HG03432 (cell line): ENCODE measurements around the gene DBNL.
A peak's percentile ranks its signal among the peaks of the same experiment; 100 is the strongest.

Experiments
- ATAC-seq: cut with Tn5 transposase; IDR thresholded peaks from one replicate; pipeline ENCODE4 v1.9.1; 2021; ENCODE audit warnings: mild to moderate bottlenecking, moderate library complexity; ENCODE audit not compliant: unreplicated experiment

DBNL gene

DNA sequence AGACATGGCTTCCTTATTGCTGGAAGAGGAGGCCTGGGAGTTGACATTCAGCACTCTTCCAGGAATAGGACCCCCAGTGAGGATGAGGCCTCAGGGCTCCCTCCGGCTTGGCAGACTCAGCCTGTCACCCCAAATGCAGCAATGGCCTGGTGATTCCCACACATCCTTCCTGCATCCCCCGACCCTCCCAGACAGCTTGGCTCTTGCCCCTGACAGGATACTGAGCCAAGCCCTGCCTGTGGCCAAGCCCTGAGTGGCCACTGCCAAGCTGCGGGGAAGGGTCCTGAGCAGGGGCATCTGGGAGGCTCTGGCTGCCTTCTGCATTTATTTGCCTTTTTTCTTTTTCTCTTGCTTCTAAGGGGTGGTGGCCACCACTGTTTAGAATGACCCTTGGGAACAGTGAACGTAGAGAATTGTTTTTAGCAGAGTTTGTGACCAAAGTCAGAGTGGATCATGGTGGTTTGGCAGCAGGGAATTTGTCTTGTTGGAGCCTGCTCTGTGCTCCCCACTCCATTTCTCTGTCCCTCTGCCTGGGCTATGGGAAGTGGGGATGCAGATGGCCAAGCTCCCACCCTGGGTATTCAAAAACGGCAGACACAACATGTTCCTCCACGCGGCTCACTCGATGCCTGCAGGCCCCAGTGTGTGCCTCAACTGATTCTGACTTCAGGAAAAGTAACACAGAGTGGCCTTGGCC, 16.6 kb downstream of the DBNL start:
- ATAC-seq, result no peak

DNA sequence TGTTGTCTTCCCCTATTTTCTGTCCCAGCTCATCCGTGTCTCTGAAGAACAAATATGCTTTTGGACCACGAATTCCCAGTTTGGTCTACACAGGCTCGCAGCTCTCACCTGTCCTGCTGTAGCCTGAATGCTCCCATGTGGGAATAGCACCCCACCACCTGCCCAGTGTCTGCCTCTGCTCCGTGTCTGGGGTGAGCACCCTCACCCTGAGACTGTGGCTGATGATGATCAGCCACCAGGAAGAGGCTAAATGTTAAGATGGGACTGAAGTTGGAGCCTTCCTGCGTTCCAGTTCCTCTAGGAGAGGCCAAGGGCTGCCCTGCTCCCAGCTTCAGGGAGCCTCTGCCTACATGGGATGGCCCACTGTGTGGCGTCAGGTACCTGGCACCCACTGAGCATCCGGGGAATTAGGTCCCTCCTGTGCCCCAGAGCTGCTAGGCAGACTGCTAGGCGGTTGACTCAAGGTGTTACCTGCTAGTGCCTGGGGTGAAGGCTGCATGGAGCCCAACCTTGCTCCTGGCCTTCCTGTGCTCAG, 17.2 kb downstream of the DBNL start:
- ATAC-seq, result no peak

DNA sequence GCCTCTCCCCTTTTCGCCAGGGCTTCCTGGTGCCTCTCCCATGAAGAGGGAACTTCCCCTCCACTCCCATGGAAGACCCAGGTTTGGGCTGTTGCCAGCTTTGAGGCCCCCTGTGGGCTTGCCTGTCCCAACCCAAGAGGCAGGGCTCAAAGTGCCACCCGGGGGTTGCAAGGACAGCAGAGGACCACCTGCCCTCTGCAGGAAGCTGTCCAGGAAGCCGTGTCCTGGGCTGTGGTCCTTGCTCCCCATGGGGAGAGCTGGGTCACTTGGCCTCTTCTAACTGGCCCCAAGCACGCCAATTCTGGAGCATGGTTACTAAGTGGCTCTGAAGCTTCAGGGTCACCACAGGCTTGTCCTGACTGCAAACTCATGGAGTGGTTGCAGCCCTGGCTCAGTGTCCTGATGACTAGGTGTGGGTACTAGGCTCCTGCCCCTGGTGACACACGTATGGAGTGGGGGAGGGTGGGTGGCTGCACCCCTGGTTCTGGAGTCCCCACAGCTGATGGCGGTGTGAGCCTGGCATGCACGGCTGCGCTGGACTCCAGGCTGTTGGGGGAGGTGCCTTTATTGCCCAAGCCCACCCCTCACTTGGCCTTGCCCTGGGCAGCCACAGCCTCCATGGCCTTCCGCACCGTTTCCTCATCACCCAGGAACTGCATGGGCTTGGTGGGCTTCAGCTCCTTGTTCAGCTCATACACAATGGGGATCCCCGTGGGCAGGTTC, 17.8 kb downstream of the DBNL start:
- no peak for ATAC-seq

DNA sequence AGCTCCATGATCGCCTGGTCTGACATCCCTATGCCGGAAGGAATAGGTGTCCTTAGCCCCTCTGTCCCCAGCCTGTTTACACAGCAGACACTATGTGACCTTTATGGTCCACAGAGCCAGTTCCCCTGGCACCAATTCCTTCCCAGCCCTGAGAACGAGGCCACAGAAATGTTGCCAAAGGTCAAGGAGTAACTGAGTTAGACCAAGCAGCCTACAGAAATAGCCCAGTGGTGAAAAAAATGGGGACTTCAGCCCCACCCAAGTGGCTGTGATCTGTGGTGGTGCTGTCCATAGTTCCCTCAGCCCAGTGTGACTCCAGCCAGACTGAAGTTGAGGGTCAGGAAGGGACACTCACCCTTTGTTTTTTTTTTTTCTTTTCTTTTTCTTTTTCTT, 18.4 kb downstream of the DBNL start:
- no peak for ATAC-seq

DNA sequence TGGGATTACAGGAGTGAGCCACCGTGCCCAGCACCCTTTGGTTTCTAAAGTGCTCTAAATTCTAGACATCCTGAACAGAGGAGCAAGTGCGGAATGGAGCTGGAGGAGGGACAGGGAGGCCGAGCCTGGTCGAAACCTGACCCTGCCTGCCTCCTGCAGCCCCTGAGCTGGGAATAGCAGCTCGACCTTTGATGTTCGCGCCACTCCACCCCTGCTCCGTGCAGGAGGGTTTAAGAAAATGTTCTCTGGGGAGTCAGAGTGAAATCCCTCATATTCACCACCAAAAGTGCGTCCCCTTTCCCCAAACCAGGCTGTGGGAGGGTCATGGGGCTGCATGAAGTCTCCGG, 19.0 kb downstream of the DBNL start:
- no peak for ATAC-seq

DNA sequence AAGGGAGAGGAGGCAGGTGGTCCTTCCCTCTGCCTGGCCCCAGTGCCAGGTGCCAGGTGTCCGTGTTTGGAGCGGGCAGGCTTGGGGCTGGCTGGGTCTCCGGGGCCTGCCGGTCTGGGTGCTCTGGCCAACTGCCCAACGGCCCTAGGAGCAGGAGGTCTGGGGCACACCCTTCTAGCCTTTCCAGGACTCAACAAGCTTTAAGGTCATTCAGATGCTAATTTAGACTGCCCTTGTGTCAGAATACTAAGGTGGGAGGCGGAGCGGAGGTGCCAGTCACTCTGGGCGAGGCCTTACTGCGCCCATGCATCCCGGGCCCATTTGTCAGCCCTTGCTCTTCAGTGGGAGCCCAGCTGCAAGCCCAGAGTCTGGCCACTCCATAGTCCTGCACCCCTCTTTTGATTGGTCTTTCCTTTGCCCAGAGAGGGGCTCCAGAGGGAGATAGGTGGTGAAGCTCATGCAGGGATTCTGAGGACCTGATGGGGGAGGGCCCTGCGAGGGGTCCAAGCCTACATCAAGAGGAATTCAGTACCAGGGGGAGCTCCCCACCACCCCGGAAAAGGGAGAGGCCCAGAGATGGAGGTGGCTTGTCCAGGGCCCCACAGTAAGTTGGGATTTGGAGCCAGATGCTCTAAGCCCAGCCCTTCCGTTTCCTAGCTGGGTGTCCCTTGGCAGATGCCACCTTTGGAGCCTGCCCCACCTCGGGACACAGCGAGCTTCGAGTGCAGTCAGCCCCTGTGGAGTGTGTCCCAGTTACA, 19.6 kb downstream of the DBNL start:
- ATAC-seq, result no peak

DNA sequence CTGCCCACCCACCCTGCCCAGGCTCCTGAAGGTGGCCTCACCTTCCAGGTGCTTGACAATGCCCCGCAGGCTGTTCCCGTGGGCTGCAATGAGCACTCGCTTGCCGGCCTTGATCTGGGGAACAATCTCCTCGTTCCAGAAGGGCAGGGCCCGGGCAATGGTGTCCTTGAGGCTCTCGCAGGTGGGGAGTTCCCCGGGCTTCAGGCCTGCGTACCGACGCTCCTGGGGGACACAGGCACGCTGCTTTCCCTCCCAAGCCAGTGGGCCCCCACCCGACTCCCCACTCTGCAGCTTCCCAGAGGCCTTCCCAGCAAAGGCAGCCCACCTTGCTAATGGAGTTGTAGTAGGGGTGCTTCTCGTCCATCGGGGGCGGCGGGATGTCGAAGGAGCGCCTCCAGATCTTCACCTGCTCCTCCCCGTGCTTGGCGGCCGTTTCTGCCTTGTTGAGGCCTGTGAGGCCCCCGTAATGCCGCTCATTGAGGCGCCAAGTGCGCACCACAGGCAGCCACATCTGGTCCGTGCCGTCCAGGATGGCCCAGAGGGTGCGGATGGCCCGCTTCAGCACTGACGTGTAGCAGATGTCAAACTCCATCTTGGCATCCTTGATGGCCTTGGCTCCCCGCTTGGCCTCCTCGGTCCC, 20.4 kb downstream of the DBNL start:
- ATAC-seq, result no peak

DNA sequence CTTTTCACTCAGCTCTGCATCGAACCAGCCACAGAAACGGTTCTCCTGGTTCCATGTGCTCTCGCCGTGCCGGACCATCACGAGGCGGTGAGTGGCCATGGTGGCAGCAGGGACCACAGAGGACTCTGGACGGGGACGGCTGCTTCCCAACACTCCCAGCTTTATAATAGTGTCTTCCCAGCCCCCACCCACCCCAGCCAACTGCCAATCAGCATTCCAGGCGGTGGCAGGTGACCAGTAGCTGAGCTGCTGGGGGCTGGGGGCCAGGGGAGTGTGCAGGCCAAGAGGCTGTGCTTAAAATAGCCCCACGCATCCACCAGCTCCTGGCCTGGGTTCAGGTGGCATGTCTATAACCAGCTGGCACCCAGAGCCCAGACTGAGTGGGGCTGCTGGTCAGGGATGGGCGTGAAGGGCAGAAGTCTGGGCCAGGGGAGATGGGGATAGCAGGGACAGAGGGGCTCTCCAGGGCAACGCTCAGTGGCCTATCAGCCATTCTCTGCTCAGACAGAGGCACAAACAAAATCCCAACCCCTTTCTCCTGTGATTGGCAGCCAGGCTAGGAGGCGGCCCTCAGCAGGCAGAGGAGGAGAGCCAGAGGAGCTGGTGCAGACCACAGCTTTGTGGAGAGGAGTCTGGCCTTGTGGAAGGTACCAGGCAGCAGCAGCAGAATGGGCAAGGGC, 21.1 kb downstream of the DBNL start, which contains the start of gene PGAM2:
Gene PGAM2, minus strand, starts transcription at position 137 of the 680 bp plus-strand sequence. Its CDS starts 38 bp downstream, at position 99.
- no peak for ATAC-seq

DNA sequence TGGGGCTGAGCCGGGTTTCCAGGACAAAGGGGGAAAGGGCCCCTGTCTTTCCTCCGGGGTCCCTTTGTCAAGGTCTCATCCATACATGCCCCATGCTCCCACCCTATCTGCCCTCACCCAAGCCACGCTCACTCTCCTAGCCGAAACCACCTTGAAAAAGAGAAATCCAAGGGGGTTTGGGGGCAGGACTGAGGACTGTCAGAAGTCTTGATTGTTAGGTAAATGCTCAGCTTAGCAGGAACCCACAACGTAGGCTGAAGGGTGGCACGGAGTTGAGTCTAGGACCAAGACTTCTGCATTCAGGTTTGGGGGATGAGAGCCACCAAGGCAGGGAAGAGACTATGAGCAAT, 21.6 kb downstream of the DBNL start:
- ATAC-seq, result no peak

DNA sequence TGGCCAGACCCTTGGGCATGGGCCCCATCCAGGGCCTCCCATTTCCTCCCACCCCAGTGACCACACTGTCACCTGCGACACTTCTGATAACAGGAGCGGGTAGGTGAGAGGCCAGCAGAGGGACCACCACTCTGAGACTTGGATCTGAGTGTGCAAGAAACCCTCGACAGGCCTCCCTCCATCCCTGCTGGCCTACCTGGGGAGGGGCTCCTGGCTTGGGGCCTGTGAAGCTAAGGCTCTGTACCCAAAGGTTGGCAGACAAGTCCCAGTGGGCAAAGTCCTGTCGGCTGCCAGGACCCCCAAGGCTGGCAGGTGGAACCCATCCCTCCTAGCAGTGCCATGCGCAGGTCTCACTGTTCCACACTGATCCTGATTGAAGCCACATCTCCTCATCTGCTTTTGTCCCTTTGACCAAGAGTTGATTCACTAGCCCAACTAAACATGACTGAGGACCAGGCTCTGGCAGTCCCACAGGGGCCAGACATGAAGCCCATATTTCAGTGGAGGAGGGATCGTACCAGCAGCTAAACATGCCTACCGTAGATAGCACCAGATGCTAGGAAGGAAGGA, 22.1 kb downstream of the DBNL start:
- ATAC-seq, result no peak

DNA sequence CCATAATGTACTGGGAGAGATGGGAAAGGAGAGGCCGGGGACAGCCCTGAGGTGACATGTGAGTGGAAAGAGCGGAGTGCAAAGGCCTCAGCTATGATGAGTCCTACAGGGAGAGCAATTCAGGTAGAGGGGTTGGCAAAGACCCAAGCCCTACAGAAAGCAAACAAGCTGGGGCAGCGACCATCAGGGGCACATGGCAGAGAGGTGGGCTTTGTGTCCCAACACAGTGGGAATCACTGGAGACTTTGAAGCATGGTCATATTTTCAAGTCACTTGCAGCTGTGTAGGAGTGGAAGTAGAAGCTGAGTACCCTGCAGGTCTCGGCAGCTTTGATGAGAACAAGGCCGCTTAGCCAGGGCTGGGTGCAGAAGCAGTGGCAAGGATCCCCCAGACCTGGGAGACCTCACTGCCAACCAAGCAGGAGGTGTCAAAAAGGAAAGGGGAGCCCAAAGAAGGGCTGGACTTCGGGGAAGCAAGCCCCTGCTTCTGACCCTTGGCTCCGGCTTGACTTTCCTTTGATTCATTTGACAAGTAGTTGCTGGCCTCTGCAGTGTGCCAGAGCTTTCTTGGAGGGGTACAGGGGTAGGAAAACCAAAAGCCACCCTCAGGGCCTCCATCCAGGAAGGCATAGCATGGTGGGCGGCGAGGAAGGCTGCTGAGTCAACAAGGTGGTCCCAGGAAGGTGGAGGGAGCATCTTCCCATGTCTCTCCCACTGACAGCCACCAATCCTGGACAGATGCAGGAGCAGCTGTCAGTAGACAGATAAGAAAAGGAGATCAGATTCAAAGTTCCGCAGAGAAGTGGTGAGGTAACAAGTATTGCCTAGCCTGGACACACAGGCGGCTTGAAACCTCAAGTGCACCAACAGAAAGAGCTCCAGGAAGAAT, 22.8 kb downstream of the DBNL start:
- ATAC-seq, result no peak

DNA sequence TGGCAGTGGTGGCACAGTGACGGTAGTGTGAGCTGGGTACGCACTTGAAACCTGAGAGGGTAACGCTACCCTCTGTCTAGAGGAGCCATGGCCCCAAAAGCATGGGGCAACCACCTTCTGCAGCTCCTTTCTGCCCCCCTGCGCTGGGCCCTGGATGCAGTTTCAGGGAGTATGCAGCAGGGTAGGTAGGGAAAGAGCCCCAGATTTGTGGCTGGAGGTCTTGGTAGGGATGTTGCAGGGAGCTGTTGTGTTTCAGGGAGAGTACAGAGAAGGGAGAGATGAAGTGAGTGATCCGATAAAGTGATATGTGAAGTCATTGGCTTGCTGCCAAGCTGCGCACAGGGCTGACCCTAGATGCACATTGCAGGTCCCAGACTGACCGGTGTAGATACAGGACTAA, 23.6 kb downstream of the DBNL start:
- ATAC-seq, result no peak

DNA sequence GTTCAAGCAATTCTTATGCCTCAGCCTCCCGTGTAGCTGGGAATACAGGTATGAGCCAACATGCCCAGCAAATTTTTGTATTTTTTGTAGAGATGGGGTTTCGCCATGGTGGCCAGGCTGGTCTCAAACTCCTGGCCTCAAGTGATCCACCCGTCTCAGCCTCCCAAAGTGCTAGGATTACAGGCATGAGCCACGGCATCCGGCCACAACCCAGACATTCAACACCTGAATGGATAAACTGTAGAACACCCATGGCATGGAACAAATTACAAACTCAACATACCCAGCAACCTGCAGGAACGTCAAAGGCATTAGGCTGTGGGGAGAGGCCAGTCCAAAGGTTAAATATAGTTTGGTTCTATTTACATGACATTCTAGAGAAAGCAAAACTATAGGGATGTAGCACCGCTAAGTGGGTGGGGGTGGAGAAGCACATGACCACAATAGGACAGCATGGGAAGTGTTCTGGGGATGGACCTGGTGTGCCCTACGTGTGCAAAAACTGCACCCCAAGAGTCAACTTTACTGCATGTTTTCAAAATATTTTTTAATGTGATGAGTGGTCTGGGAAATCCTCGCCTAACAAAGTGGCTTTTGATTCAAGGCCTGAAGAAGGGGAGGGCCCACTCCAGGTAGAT, 27.3 kb downstream of the DBNL start:
- ATAC-seq, result no peak

DNA sequence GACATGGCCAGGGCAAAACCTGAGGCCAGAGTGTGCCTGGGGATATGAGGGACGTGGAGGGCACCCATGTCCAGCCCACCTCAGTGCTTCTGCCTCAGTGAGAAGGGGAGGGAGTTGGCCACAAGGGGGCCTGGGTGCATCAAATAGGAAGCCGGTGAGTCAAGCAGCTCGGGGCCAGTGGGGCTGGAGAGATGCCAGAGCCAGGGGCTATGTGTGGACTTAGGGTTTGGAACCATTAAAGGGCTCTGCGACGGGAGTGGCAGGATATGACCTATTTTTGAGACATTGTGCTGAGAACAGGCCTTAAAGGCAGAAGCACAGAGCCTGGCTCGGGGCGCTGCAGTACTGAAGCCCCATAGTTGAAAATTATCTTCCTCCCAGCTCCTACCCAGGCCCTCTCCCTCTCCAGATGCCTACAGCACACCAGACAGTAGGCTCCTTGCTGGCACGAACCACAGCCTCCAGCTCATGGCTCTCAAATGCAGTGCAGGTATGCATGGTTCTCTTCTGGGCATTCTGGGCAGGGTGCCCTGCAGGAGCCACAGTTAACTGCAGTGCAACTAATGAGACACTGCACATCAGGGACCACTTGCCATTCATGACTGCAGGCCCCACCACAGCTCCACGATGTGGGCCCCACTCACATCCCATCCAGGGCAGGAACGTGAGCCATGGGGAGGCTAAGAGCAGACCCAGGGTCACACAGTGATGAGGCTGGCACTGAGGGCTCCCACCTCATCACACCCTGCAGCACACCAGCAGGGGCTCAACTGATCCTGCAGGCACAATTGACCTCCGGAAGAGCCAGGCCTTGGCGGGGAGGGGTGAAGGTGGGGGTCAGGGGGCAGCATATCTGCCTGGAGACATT, 28.1 kb downstream of the DBNL start:
- no peak for ATAC-seq

DNA sequence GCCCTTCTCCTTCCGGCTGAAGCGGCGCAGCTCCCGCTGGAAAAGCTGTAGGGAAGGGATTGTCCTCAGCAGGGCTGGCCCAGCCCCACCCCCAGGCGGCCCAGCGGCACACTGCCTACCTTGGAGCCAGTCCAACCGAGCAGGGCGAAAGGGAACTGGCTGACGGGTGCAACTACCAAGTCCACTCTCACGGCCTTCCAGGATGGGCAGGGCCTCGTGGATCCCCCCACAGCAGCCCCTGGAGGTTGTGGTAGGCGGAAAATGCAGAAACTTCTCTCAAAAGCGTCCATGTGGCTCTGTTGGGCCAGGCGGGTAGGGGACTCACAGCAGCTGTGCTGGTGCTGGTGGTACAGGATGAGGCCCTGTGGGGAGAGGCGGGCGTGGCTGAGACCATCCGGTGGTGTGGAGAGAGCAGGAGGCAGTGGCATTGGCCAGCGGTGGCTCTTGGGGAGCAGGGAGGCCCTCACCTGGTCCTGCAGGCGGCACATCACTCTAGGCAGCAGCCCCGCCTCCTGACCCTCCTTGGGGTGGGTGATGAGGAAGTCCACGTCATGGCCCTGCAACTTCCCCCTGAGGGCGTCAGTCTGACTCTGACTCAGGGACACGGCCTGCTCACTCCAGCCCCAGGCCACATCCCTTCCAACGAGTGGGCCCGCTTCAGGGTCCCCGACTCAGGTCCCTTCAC, 29.3 kb downstream of the DBNL start:
- ATAC-seq, result peak; percentile 68

DNA sequence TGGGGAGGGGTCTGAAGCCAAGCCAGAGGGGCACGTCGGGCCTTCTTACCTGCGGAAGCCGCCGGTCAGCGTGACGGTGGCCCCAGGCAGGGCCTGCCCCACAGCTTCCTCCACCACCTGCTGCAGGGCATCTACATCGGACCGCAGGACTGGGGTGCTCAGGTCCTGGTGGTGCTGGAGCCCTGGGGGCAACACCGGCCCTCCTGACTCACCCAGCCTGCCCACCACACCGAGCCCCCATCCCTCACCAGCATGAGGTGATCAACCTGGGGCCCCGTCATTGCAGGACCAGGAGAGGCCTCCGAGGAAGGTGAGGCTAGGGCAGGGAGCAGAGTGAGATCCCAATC, 29.8 kb downstream of the DBNL start:
- peak; percentile 7 for ATAC-seq

DNA sequence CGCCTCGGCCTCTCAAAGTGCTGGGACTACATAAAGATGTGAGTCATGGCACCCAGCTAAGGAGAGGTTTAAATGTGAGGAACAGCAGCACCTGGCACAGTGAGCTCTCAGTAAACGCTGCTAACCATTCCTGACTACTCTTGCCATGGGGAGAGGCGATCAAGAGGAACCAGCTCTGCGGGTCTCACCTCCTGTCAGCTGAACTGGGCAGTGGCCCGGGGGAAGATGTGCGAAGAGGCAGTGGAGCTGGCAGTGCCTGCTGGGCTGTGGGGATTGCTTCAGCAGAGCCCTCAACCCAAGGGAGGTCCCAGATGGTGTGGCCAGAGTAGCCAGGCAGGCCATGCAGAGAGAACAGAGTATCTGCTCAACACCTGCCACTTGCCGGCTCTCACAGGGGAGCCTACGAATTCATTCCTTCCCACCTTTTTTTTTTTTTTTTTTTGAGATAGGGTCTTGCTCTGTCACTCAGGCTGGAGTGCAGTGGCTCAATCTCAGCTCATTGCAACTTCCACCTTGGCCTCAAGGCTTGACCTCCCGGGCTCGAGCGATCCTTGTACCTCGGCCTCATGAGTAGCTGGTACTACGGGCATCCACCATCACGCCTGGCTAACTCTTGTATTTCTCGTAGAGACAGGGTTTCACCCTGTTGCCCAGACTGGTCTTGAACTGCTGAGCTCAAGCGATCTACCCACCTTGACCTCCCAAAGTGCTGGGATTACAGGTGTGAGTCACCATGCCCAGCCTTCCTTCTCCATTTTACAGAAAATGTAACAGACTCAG, 31.0 kb downstream of the DBNL start:
- no peak for ATAC-seq
